Measurements from ENCODE around the gene TTC23. TPM values are rescaled to one million over a fixed set of nuclear protein-coding genes. Genes with fewer than 3 reads are reported as not detected.

Gene TTC23
- total RNA-seq, 1 donor from 2014 or later: 7.8 TPM

GRCh38 chr15:99126930-99127329, 122.5 kb downstream of the TTC23 start:
- no peak overlapping the region for H3K4me3 Mint-ChIP-seq (ENCODE audit: unreplicated experiment)
- no peak for TF ChIP-seq CTCF (IDR thresholded peaks at IDR 0.05; ENCODE audit: partially characterized antibody, unreplicated experiment)
- DNase-seq: no peak
- H3K27me3 Mint-ChIP-seq (ENCODE audit: unreplicated experiment): peaks cover 5% of the 10 kb centered on the region
- H3K36me3 Mint-ChIP-seq (ENCODE audit: unreplicated experiment): peaks cover 15% of the 10 kb centered on the region
- peaks cover 5% of the 10 kb centered on the region for H3K9me3 Mint-ChIP-seq (ENCODE audit: unreplicated experiment)
- peaks cover 21% of the 10 kb centered on the region for H3K4me1 Mint-ChIP-seq (ENCODE audit: low read depth, unreplicated experiment)
- H3K27ac Mint-ChIP-seq (ENCODE audit: unreplicated experiment): no peak overlapping the region

DNA sequence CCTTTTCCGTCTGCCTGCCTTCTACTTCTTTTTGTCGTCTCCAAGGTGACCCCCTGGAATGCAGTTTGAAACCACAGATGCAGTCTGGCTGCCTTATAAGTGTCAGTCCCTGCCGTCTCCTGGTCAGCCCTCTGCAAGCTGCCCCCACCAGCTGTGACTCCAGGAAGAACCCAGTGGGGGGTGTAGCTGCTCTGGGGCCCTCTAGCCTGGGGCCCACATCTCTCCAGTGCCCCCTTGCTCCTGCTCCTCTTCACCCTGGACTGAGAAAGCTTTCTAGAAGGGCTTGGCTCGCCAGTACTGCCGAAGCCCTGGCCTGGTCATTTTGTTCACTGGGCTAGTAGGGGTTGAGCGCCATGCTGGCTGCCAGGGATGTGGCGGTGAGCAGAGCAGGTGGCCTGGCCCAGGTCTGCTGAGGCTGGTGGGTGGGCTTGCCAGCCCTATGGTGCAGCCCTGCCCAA, 123.2 kb downstream of the TTC23 start:
- H3K36me3 Mint-ChIP-seq (ENCODE audit: unreplicated experiment): peaks cover 15% of the 10 kb centered on the region
- TF ChIP-seq CTCF (IDR thresholded peaks at IDR 0.05; ENCODE audit: partially characterized antibody, unreplicated experiment): no peak
- DNase-seq: no peak
- H3K4me1 Mint-ChIP-seq (ENCODE audit: low read depth, unreplicated experiment): peaks cover 27% of the 10 kb centered on the region
- peaks cover 5% of the 10 kb centered on the region for H3K27me3 Mint-ChIP-seq (ENCODE audit: unreplicated experiment)
- H3K4me3 Mint-ChIP-seq (ENCODE audit: unreplicated experiment): no peak overlapping the region
- H3K27ac Mint-ChIP-seq (ENCODE audit: unreplicated experiment): no peak overlapping the region
- peaks cover 5% of the 10 kb centered on the region for H3K9me3 Mint-ChIP-seq (ENCODE audit: unreplicated experiment)

- no peak for TF ChIP-seq CTCF (IDR thresholded peaks at IDR 0.05; ENCODE audit: partially characterized antibody, unreplicated experiment)
- Mint-ChIP-seq H3K27me3 (ENCODE audit: unreplicated experiment) (peaks cover 6% of the 10 kb centered on the region), H3K36me3 (ENCODE audit: unreplicated experiment) (peaks cover 8% of the 10 kb centered on the region), H3K4me1 (ENCODE audit: low read depth, unreplicated experiment) (peaks cover 25% of the 10 kb centered on the region), H3K27ac (ENCODE audit: unreplicated experiment) (no peak overlapping the region), H3K4me3 (ENCODE audit: unreplicated experiment) (no peak overlapping the region), H3K9me3 (ENCODE audit: unreplicated experiment) (peaks cover 5% of the 10 kb centered on the region)
- DNase-seq: no peak
Observed at GRCh38 chr15:99125061-99125891, 124.1 kb downstream of the TTC23 start.

- Mint-ChIP-seq H3K27me3 (ENCODE audit: unreplicated experiment) (peaks cover 5% of the 10 kb centered on the region), H3K36me3 (ENCODE audit: unreplicated experiment) (peaks cover 2% of the 10 kb centered on the region), H3K4me3 (ENCODE audit: unreplicated experiment) (no peak overlapping the region), H3K4me1 (ENCODE audit: low read depth, unreplicated experiment) (peaks cover 18% of the 10 kb centered on the region), H3K27ac (ENCODE audit: unreplicated experiment) (no peak overlapping the region), H3K9me3 (ENCODE audit: unreplicated experiment) (peaks cover 3% of the 10 kb centered on the region)
- no peak for TF ChIP-seq CTCF (IDR thresholded peaks at IDR 0.05; ENCODE audit: partially characterized antibody, unreplicated experiment)
- no peak for DNase-seq
Observed at GRCh38 chr15:99124641-99125040, 124.7 kb downstream of the TTC23 start.
